PC-3 (cell line): ENCODE data around the gene GOSR1.

ENCODE experiments used
- EZH2 ChIP-seq: fragments of 300-600 bp; sonication (generic); IDR thresholded peaks from one replicate; pipeline ENCODE4 v1.6.1; 2017; ENCODE audit warnings: antibody characterized with exemption, mild to moderate bottlenecking, low read length; ENCODE audit not compliant: unreplicated experiment
- EZH2phosphoT487 ChIP-seq: fragments of 300-600 bp; sonication (generic); IDR thresholded peaks from 2 replicates; pipeline ENCODE4 v1.6.1; 2018; ENCODE audit warnings: mild to moderate bottlenecking, antibody characterized with exemption, low read length, borderline replicate concordance
- TF ChIP-seq, protein P1 (sequence below): fragments of 300-600 bp; sonication (generic); conservative IDR thresholded peaks from 2 replicates; pipeline ENCODE4 v1.5.1; 2017; ENCODE audit warnings: antibody characterized with exemption, low read depth, mild to moderate bottlenecking, low read length

DNA sequence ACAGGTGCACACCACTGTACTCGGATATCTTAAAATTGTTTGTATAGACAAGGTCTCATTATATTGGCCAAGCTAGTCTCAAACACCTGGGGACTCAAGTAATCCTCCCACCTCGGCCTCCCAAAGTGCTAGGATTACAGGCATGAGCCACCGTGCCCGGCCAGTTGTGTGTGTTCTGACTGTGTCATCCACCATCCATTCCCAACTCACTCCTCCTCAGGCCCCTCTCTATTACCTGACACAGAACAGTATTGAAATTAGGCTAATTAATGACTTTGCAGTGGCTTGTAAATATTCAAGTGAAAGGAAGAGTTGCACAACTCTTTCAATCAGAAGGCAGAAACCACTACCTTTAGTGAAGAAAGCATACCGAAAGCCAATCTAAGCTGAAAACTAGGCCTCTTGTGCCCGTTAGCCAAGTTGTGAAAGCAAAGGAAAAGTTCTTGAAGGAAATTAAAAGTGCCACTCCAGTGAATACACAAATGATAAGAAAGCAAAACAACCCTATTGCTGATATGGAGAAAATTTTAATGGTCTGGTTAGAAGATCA lies 28.7 kb downstream of the GOSR1 start:
- TF ChIP-seq, protein P1, sequence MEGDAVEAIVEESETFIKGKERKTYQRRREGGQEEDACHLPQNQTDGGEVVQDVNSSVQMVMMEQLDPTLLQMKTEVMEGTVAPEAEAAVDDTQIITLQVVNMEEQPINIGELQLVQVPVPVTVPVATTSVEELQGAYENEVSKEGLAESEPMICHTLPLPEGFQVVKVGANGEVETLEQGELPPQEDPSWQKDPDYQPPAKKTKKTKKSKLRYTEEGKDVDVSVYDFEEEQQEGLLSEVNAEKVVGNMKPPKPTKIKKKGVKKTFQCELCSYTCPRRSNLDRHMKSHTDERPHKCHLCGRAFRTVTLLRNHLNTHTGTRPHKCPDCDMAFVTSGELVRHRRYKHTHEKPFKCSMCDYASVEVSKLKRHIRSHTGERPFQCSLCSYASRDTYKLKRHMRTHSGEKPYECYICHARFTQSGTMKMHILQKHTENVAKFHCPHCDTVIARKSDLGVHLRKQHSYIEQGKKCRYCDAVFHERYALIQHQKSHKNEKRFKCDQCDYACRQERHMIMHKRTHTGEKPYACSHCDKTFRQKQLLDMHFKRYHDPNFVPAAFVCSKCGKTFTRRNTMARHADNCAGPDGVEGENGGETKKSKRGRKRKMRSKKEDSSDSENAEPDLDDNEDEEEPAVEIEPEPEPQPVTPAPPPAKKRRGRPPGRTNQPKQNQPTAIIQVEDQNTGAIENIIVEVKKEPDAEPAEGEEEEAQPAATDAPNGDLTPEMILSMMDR: no peak
- TF ChIP-seq EZH2 (no peak), EZH2phosphoT487 (no peak)
